DND-41 (cell line): ENCODE measurements around the gene ELOVL6.

Experiments
- ATAC-seq: fragments of 200-7000 bp; cut with Tn5 transposase; 3 replicates; pipeline ENCODE4 v1.9.1; 2021; ENCODE audit warnings: low read depth; ENCODE audit not compliant: insufficient read depth
- DNase-seq: peaks from one replicate; pipeline ENCODE4 v3.0.0-alpha.2; 2020
- H2AFZ ChIP-seq: 2 replicates; pipeline ENCODE4 v1.6.0; 2012; ENCODE audit warnings: low read depth, low read length
- H3K27ac ChIP-seq: 2 replicates; pipeline ENCODE4 v1.5.1; 2012; ENCODE audit warnings: low read length, inconsistent platforms
- H3K27me3 ChIP-seq: fragments of 200-600 bp; sonication (generic); 2 replicates; pipeline ENCODE4 v1.6.0; 2012; ENCODE audit warnings: low read length, mild to moderate bottlenecking, inconsistent platforms; ENCODE audit not compliant: insufficient read depth, poor library complexity
- H3K36me3 ChIP-seq: 2 replicates; pipeline ENCODE4 v1.5.1; 2012; ENCODE audit warnings: low read length, inconsistent platforms; ENCODE audit not compliant: insufficient read depth
- H3K4me1 ChIP-seq: 2 replicates; pipeline ENCODE4 v1.5.1; 2012; ENCODE audit warnings: mild to moderate bottlenecking, low read length; ENCODE audit not compliant: insufficient read depth
- H3K4me2 ChIP-seq: 2 replicates; pipeline ENCODE4 v1.6.0; 2012; ENCODE audit warnings: mild to moderate bottlenecking, moderate library complexity, low read length, inconsistent platforms; ENCODE audit not compliant: insufficient read depth
- H3K4me3 ChIP-seq, 2 experiments: fragments of 200-600 bp in 1 of 2; shearing (Covaris generic) in 1 of 2; 2 replicates each; pipeline ENCODE4 v1.5.1; 2012 to 2016; ENCODE audit warnings: inconsistent platforms in 2 of 2, low read length in 2 of 2, mild to moderate bottlenecking in 2 of 2, low read depth in 1 of 2, moderate library complexity in 1 of 2
- H3K79me2 ChIP-seq: 2 replicates; pipeline ENCODE4 v1.6.0; 2012; ENCODE audit warnings: low read length, inconsistent platforms; ENCODE audit not compliant: insufficient read depth
- H3K9ac ChIP-seq: 2 replicates; pipeline ENCODE4 v1.6.0; 2012; ENCODE audit warnings: low read depth, mild to moderate bottlenecking, inconsistent platforms, low read length, moderate library complexity
- H3K9me3 ChIP-seq: 2 replicates; pipeline ENCODE4 v1.5.1; 2012; ENCODE audit warnings: low read length, moderate library complexity, mild to moderate bottlenecking, inconsistent platforms; ENCODE audit not compliant: insufficient read depth, severe bottlenecking
- H4K20me1 ChIP-seq: 2 replicates; pipeline ENCODE4 v1.6.0; 2012; ENCODE audit warnings: low read length; ENCODE audit not compliant: insufficient read depth
- EZH2 ChIP-seq: IDR thresholded peaks from 3 replicates; pipeline ENCODE4 v1.6.1; 2012; ENCODE audit warnings: borderline replicate concordance, low read depth, mild to moderate bottlenecking, moderate library complexity, low read length, inconsistent platforms; ENCODE audit not compliant: severe bottlenecking
- TF ChIP-seq, protein P1 (sequence below): IDR thresholded peaks from 2 replicates; pipeline ENCODE4 v1.5.1; 2012; ENCODE audit warnings: borderline replicate concordance, low read length, moderate library complexity, mild to moderate bottlenecking; ENCODE audit not compliant: poor library complexity, severe bottlenecking; ENCODE audit errors: extremely low read depth

Gene ELOVL6

DNA sequence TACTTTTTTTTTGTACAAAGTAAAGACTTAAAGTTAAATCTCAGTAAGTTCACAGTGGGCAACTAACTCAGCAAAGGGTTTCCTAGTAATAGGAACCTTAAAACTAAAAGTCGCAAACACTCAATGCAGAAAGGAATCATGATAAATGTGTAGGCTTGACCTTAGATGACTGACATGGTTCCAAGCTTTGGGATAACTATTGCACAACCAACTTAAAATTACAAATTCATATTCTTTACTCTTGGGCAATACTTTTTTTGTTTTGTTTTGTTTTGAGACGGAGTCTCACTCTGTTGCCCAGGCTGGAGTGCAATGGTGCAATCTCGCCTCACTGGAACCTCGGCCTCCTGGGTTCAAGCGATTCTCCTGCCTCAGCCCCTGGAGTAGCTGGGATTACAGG lies 8.2 kb downstream of the ELOVL6 start:
- Histone ChIP-seq H3K27me3 (no peaks in the 10 kb centered on the region), H3K9me3 (no peaks in the 10 kb centered on the region), H3K4me3 (no peak overlapping the region), H4K20me1 (no peaks in the 10 kb centered on the region), H3K36me3 (peaks cover 30% of the 10 kb centered on the region; the same call in 1 of the 2 replicates), H3K4me1 (peaks cover 27% of the 10 kb centered on the region), H2AFZ (no peak overlapping the region), H3K9ac (no peak overlapping the region), H3K27ac (no peak overlapping the region), H3K79me2 (peaks cover 69% of the 10 kb centered on the region), H3K4me2 (no peak overlapping the region)
- no peak for ATAC-seq
- TF ChIP-seq, protein P1, sequence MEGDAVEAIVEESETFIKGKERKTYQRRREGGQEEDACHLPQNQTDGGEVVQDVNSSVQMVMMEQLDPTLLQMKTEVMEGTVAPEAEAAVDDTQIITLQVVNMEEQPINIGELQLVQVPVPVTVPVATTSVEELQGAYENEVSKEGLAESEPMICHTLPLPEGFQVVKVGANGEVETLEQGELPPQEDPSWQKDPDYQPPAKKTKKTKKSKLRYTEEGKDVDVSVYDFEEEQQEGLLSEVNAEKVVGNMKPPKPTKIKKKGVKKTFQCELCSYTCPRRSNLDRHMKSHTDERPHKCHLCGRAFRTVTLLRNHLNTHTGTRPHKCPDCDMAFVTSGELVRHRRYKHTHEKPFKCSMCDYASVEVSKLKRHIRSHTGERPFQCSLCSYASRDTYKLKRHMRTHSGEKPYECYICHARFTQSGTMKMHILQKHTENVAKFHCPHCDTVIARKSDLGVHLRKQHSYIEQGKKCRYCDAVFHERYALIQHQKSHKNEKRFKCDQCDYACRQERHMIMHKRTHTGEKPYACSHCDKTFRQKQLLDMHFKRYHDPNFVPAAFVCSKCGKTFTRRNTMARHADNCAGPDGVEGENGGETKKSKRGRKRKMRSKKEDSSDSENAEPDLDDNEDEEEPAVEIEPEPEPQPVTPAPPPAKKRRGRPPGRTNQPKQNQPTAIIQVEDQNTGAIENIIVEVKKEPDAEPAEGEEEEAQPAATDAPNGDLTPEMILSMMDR = no peak
- TF ChIP-seq EZH2 = no peak
- no peak for DNase-seq

DNA sequence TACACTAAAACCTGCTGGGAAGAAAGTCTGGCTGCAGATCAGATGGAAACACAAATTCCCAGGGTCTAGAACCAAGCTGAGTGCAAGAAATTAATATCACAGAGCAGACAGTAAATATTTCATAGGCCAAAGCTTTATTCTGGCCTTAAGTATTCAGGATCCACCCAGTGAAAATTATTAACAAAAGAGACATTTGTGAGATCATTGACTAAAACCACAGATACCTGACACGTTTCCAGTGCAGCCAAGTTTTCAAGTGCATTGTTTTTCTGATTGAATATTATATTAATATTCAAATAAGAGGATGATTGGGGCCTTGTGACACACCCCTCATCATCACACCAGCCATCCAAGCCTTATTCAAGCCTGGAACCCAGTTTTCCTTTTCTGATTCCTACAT lies 10.3 kb downstream of the ELOVL6 start:
- H4K20me1 ChIP-seq = no peaks in the 10 kb centered on the region
- H3K36me3 ChIP-seq = peaks cover 46% of the 10 kb centered on the region; the same call in 1 of the 2 replicates
- no peak for ATAC-seq

DNA sequence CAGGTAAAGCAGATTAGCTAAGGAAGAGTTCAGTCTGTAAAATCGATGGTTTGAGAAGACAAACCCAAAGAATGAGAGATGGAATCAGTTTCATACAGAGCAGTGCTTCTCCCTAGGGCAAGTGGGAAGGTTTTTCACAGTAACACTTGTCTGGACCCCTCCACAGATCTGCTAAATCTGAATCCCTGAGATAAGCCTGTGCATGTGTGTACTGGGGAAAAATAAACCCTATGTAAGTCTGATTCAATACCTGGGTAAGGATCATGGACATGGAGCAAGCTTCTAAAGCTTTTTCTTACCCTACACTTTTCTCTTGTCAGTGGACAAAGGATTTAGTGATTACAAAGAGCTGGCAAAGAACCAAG lies 13.6 kb downstream of the ELOVL6 start:
- no peaks in the 10 kb centered on the region for H3K9me3 ChIP-seq
- DNase-seq (no peak), ATAC-seq (no peak)
- peaks cover 47% of the 10 kb centered on the region for H3K36me3 ChIP-seq
- no peak overlapping the region for H3K27ac ChIP-seq
- H4K20me1 ChIP-seq = no peaks in the 10 kb centered on the region
- no peaks in the 10 kb centered on the region for H3K4me1 ChIP-seq
- no peak overlapping the region for H2AFZ ChIP-seq
- no peak overlapping the region for H3K9ac ChIP-seq
- no peak overlapping the region for H3K4me2 ChIP-seq
- no peak overlapping the region for H3K4me3 ChIP-seq
- H3K79me2 ChIP-seq = peaks cover 63% of the 10 kb centered on the region
- H3K27me3 ChIP-seq = no peaks in the 10 kb centered on the region
- no peak for TF ChIP-seq EZH2
- TF ChIP-seq, protein P1 = no peak

More for the DNA sequence above, 10.3 kb downstream of the ELOVL6 start:
- Histone ChIP-seq H3K9ac (no peak overlapping the region), H3K4me1 (peaks cover 6% of the 10 kb centered on the region), H2AFZ (no peak overlapping the region), H3K4me3 (no peak overlapping the region), H3K9me3 (no peaks in the 10 kb centered on the region), H3K27ac (no peak overlapping the region), H3K4me2 (no peak overlapping the region), H3K79me2 (peaks cover 75% of the 10 kb centered on the region), H3K27me3 (no peaks in the 10 kb centered on the region)
- no peak for TF ChIP-seq EZH2
- TF ChIP-seq, protein P1 = no peak
- DNase-seq = no peak

DNA sequence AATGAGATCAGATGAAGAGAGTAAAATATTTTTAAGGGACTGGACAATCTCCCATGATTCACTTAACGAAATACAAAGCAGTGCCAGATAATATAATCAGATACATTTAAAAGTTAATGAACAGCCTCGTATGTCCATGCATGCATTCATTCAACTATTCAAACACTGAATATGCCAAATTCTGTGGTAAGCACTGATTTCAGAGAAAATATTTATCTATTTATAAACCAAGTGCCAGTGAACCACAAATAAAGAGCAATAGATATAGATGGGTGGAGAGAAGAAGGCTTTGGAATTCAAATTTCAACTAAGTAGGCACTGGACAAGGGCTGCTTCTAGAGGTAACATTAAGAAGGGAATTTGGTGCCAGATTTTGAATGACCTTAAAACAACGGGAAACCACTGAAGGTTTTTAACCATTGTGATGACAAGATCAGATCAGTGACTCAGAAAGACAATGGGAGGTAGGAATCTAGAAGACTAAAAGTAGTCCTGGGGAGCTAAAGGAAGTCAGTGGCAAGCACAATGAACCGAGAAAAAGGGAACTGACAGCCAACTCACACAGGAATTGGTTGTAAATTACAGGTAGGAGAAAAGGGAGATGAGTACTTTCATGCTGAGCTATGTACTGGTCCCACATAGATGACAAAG lies 14.2 kb downstream of the ELOVL6 start:
- H3K36me3 ChIP-seq = peaks cover 47% of the 10 kb centered on the region
- no peak overlapping the region for H3K9ac ChIP-seq
- ATAC-seq (no peak), DNase-seq (no peak)
- no peak for TF ChIP-seq EZH2
- TF ChIP-seq, protein P1 = no peak
- H4K20me1 ChIP-seq = no peaks in the 10 kb centered on the region
- H3K4me1 ChIP-seq = no peaks in the 10 kb centered on the region
- no peak overlapping the region for H3K4me3 ChIP-seq
- no peak overlapping the region for H3K27ac ChIP-seq
- peaks cover 63% of the 10 kb centered on the region for H3K79me2 ChIP-seq
- H2AFZ ChIP-seq = no peak overlapping the region
- H3K4me2 ChIP-seq = no peak overlapping the region
- H3K27me3 ChIP-seq = no peaks in the 10 kb centered on the region
- H3K9me3 ChIP-seq = no peaks in the 10 kb centered on the region
